AG04449 (cell line): ENCODE data around the gene QKI.

ENCODE experiments used
- CTCF ChIA-PET: fragments of 350-600 bp; formaldehyde crosslinking; extraction: SDS; loops from one replicate; lab custom pipeline; 2021; ENCODE audit warnings: antibody characterized with exemption; lab: Yijun Ruan, JAX
- POLR2A ChIA-PET: fragments of 400-600, 350-600 bp; formaldehyde crosslinking; extraction: SDS; loops from one replicate; lab custom pipeline; 2020; ENCODE audit warnings: antibody characterized with exemption, inconsistent platforms; lab: Yijun Ruan, JAX
- DNase-seq: peaks from one replicate; pipeline ENCODE4 v3.0.0-alpha.2; 2010; ENCODE audit warnings: low read depth, low spot score
- H3K4me3 ChIP-seq: 2 replicates; pipeline ENCODE4 v1.5.1; 2011; ENCODE audit warnings: low read depth, mild to moderate bottlenecking, control low read depth, low read length
- CTCF ChIP-seq: IDR thresholded peaks from one replicate; pipeline ENCODE4 v1.5.1; 2011; ENCODE audit warnings: mild to moderate bottlenecking, moderate library complexity, low read length, control low read depth, inconsistent platforms; ENCODE audit not compliant: insufficient read depth; ENCODE audit errors: missing control alignments

Gene QKI

GRCh38 chr6:163370464-163371117 lies 43.9 kb upstream of the QKI start:
- no peak for DNase-seq
- ChIA-PET CTCF (no interaction called here), POLR2A (no interaction called here)
- H3K4me3 ChIP-seq, result no peak overlapping the region
- no peak for TF ChIP-seq CTCF

GRCh38 chr6:163371129-163371528 lies 43.4 kb upstream of the QKI start:
- H3K4me3 ChIP-seq, result no peak overlapping the region
- no peak for DNase-seq
- no peak for TF ChIP-seq CTCF
- ChIA-PET CTCF (no interaction called here), POLR2A (no interaction called here)

- POLR2A ChIA-PET, result no interaction called here
- no peak for TF ChIP-seq CTCF
- CTCF ChIA-PET, result no interaction called here
- no peak overlapping the region for H3K4me3 ChIP-seq
- no peak for DNase-seq
These were observed 41.3 kb upstream of the QKI start for GRCh38 chr6:163373240-163373639.

GRCh38 chr6:163375361-163375760 lies 39.2 kb upstream of the QKI start:
- CTCF ChIA-PET, result no interaction called here
- H3K4me3 ChIP-seq, result no peak overlapping the region
- no peak for TF ChIP-seq CTCF
- POLR2A ChIA-PET, result no interaction called here
- DNase-seq, result no peak

- no peak for DNase-seq
- TF ChIP-seq CTCF, result no peak
- H3K4me3 ChIP-seq, result no peak overlapping the region
- CTCF ChIA-PET, result no interaction called here
- POLR2A ChIA-PET, result no interaction called here
These were observed 38.3 kb upstream of the QKI start for GRCh38 chr6:163376187-163376586.

- CTCF ChIA-PET, result interaction anchor here (0.6 kb wide), 1 partner anchor 39 kb away, joined by 3 read pairs; no protein-coding TSS in a partner anchor
- DNase-seq, result no peak
- no peak overlapping the region for H3K4me3 ChIP-seq
- no peak for TF ChIP-seq CTCF
- POLR2A ChIA-PET, result no interaction called here
These were observed 37.0 kb upstream of the QKI start for GRCh38 chr6:163377561-163377960.
